ENCODE measurements around the gene SESTD1. TPM values are rescaled to one million over a fixed set of nuclear protein-coding genes. Genes with fewer than 3 reads are reported as not detected.

Gene SESTD1
- total and polyA plus RNA-seq, 2 experiments from 2014 or later = 12.6 to 21.6 TPM

DNA sequence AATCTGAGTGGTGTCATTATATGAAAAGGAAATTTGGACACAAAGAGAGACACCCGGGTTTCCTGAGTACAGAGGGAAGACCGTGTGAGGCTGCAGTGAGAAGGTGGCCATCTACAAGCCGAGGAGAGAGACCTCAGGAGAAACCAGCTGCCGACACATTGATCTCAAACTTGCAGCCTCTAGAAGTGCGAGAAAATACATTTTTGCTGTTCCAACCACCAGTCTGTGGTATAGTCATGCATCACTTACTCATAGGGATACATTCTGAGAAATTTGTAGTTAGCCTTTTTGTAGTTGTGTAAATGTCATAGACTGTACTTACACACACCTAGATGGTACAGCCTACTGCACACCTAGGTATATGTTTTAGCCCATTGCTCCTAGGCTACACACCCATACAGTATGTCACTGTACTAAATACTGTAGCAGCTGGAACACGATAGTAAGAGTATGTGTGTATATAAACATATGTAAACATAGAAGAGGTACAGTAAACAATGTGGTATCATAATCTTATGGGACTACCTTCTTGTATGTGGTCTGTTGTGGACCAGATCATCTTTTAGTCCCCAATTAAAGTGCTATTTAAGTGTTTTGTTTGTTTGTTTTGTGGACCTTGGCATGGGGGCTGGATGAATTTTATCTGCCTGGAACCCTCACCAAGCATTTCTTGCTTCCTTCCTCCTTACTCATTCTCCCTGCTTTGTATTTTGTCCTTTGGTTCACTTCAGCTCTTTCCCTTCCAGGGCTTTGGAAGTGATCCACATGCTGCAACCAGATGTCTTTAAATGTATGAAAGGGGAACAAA is 38.3 kb upstream of the SESTD1 start:
- no peaks in the 10 kb centered on the region for H3K4me1 ChIP-seq (ENCODE audit: insufficient read depth)
- TF ChIP-seq EZH2 (IDR thresholded peaks at IDR 0.05; ENCODE audit: low read depth, unreplicated experiment) (no peak), JUNB (IDR thresholded peaks at IDR 0.05; ENCODE audit: unreplicated experiment) (no peak)
- H3K9me2 ChIP-seq (ENCODE audit: insufficient read depth) = no peaks in the 10 kb centered on the region
- no peaks in the 10 kb centered on the region for H4K20me1 ChIP-seq (replicated peaks; ENCODE audit: insufficient read depth)
- no peak overlapping the region for H3K27ac Mint-ChIP-seq
- H3K9me3 Mint-ChIP-seq = peaks cover 7% of the 10 kb centered on the region
- ATAC-seq = no peak
- peaks cover 3% of the 10 kb centered on the region; the same call in 2 of the 3 replicates for H3K36me3 Mint-ChIP-seq (ENCODE audit: low read depth)
- H3K27me3 Mint-ChIP-seq (ENCODE audit: insufficient read depth, low read depth, poor library complexity) = no peaks in the 10 kb centered on the region
- H3K79me2 ChIP-seq (replicated peaks; ENCODE audit: insufficient read depth) = no peaks in the 10 kb centered on the region
- H3F3A ChIP-seq (replicated peaks; ENCODE audit: low read depth) = no peaks in the 10 kb centered on the region
- H3K4me2 ChIP-seq = no peak overlapping the region
- no peak overlapping the region for H3K27ac ChIP-seq (ENCODE audit: low read depth)
- no peak overlapping the region for H3K4me3 Mint-ChIP-seq
- H3K4me3 ChIP-seq = no peak overlapping the region
- no peaks in the 10 kb centered on the region for H3K27me3 ChIP-seq (ENCODE audit: insufficient read depth)
- no peak overlapping the region for H2AFZ ChIP-seq
- no peak for DNase-seq (ENCODE audit: low spot score)
- no peaks in the 10 kb centered on the region for H3K36me3 ChIP-seq (ENCODE audit: insufficient read depth)
- no peaks in the 10 kb centered on the region for H3K4me1 Mint-ChIP-seq

DNA sequence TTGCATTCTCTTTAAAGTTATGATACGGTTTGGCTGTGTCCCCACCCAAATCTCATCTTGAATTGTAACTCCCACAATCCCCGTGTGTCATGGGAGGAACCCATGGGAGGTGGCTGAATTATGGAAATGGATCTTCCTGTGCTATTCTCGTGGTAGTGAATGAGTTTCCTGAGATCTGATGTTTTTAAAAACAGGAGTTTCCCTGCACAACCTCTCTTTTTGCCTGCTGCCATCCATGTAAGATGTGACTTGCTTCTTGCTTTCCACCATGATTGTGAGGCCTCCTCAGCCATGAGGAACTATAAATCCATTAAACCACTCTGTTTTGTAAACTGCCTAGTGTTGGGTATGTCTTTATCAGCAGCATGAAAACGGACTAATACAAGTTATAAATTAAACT is 37.5 kb upstream of the SESTD1 start:
- Mint-ChIP-seq H3K9me3 (peaks cover 7% of the 10 kb centered on the region), H3K27ac (no peak overlapping the region), H3K4me1 (no peaks in the 10 kb centered on the region), H3K36me3 (ENCODE audit: low read depth) (peaks cover 3% of the 10 kb centered on the region; the same call in 2 of the 3 replicates), H3K27me3 (ENCODE audit: insufficient read depth, low read depth, poor library complexity) (no peaks in the 10 kb centered on the region), H3K4me3 (no peak overlapping the region)
- TF ChIP-seq ZNF114 (CRISPR knock-in tag; IDR thresholded peaks at IDR 0.05) = no peak
- TF ChIP-seq EZH2phosphoT487 (IDR thresholded peaks at IDR 0.05; ENCODE audit: unreplicated experiment) = no peak
- TF ChIP-seq ZNF331 (CRISPR knock-in tag; IDR thresholded peaks at IDR 0.05; ENCODE audit: low read depth) = no peak
- TF ChIP-seq JUNB (IDR thresholded peaks at IDR 0.05; ENCODE audit: unreplicated experiment) = no peak
- TF ChIP-seq CREB1 (CRISPR knock-in tag; IDR thresholded peaks at IDR 0.05; ENCODE audit: low read depth) = no peak
- TF ChIP-seq, protein P1, sequence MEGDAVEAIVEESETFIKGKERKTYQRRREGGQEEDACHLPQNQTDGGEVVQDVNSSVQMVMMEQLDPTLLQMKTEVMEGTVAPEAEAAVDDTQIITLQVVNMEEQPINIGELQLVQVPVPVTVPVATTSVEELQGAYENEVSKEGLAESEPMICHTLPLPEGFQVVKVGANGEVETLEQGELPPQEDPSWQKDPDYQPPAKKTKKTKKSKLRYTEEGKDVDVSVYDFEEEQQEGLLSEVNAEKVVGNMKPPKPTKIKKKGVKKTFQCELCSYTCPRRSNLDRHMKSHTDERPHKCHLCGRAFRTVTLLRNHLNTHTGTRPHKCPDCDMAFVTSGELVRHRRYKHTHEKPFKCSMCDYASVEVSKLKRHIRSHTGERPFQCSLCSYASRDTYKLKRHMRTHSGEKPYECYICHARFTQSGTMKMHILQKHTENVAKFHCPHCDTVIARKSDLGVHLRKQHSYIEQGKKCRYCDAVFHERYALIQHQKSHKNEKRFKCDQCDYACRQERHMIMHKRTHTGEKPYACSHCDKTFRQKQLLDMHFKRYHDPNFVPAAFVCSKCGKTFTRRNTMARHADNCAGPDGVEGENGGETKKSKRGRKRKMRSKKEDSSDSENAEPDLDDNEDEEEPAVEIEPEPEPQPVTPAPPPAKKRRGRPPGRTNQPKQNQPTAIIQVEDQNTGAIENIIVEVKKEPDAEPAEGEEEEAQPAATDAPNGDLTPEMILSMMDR (conservative IDR thresholded peaks at IDR 0.05; ENCODE audit: low read depth in 2 of 2) = no peak
- TF ChIP-seq NANOG (IDR thresholded peaks at IDR 0.05; ENCODE audit: borderline replicate concordance) = no peak
- Histone ChIP-seq H3F3A (replicated peaks; ENCODE audit: low read depth) (no peaks in the 10 kb centered on the region), H3K4me3 (no peak overlapping the region), H3K4me1 (ENCODE audit: insufficient read depth) (no peaks in the 10 kb centered on the region), H3K79me2 (replicated peaks; ENCODE audit: insufficient read depth) (no peaks in the 10 kb centered on the region), H3K9me2 (ENCODE audit: insufficient read depth) (no peaks in the 10 kb centered on the region), H2AFZ (no peak overlapping the region), H3K4me2 (no peak overlapping the region), H3K27ac (ENCODE audit: low read depth) (no peak overlapping the region), H4K20me1 (replicated peaks; ENCODE audit: insufficient read depth) (no peaks in the 10 kb centered on the region), H3K36me3 (ENCODE audit: insufficient read depth) (no peaks in the 10 kb centered on the region), H3K27me3 (ENCODE audit: insufficient read depth) (no peaks in the 10 kb centered on the region)
- no peak for ATAC-seq
- DNase-seq (ENCODE audit: low spot score) = no peak

DNA sequence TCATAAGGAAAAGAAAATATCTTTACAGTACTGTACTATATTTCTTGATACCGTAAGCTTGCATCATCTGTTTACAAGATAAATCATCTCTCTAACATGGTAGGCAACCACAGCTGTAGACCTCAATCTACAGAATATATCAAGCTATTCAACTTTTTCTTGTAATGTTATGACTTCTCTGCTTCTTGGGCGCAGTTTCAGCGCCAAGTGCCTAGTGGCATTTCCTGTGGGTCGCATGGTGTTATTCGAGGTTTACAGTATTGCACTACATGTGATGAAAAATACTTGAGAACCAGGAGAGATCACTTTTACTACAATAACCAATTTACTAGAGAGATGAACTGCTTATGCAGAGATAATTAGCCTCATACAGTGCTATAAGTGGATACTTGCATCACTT is 34.0 kb upstream of the SESTD1 start:
- peaks cover 7% of the 10 kb centered on the region for H3K9me3 Mint-ChIP-seq
- Histone ChIP-seq H3K9me2 (ENCODE audit: insufficient read depth) (no peaks in the 10 kb centered on the region), H3K4me1 (ENCODE audit: insufficient read depth) (no peaks in the 10 kb centered on the region), H4K20me1 (replicated peaks; ENCODE audit: insufficient read depth) (no peaks in the 10 kb centered on the region), H3K36me3 (ENCODE audit: insufficient read depth) (no peaks in the 10 kb centered on the region), H2AFZ (no peak overlapping the region), H3K4me3 (no peak overlapping the region), H3K4me2 (no peak overlapping the region), H3K27ac (ENCODE audit: low read depth) (no peak overlapping the region), H3K79me2 (replicated peaks; ENCODE audit: insufficient read depth) (no peaks in the 10 kb centered on the region), H3F3A (replicated peaks; ENCODE audit: low read depth) (no peaks in the 10 kb centered on the region), H3K27me3 (ENCODE audit: insufficient read depth) (no peaks in the 10 kb centered on the region)
- no peaks in the 10 kb centered on the region for H3K27me3 Mint-ChIP-seq (ENCODE audit: insufficient read depth, low read depth, poor library complexity)
- no peak for ATAC-seq
- H3K4me3 Mint-ChIP-seq = no peak overlapping the region
- peaks cover 3% of the 10 kb centered on the region; the same call in 2 of the 3 replicates for H3K36me3 Mint-ChIP-seq (ENCODE audit: low read depth)
- no peak for DNase-seq (ENCODE audit: low spot score)
- H3K4me1 Mint-ChIP-seq = 0 out of 3 replicates have a peak, but pooled peaks cover 3% of the 10 kb centered on the region
- no peak overlapping the region for H3K27ac Mint-ChIP-seq
- no peak for TF ChIP-seq EZH2phosphoT487 (IDR thresholded peaks at IDR 0.05; ENCODE audit: unreplicated experiment)
- TF ChIP-seq ZNF331 (CRISPR knock-in tag; IDR thresholded peaks at IDR 0.05; ENCODE audit: low read depth) = no peak
- TF ChIP-seq, protein P2, sequence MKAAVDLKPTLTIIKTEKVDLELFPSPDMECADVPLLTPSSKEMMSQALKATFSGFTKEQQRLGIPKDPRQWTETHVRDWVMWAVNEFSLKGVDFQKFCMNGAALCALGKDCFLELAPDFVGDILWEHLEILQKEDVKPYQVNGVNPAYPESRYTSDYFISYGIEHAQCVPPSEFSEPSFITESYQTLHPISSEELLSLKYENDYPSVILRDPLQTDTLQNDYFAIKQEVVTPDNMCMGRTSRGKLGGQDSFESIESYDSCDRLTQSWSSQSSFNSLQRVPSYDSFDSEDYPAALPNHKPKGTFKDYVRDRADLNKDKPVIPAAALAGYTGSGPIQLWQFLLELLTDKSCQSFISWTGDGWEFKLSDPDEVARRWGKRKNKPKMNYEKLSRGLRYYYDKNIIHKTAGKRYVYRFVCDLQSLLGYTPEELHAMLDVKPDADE (IDR thresholded peaks at IDR 0.05) = no peak
- TF ChIP-seq, protein P1 (conservative IDR thresholded peaks at IDR 0.05; ENCODE audit: low read depth in 2 of 2) = no peak
- no peak for TF ChIP-seq STAT1 (IDR thresholded peaks at IDR 0.05; ENCODE audit: unreplicated experiment)
- TF ChIP-seq POLR2AphosphoS5 (IDR thresholded peaks at IDR 0.05; ENCODE audit: low read depth) = no peak
- no peak for TF ChIP-seq EZH2 (IDR thresholded peaks at IDR 0.05; ENCODE audit: low read depth, unreplicated experiment)
